ENCODE results near the gene B4GALT6. TPM values are rescaled to one million over a fixed set of nuclear protein-coding genes. Genes with fewer than 3 reads are reported as not detected.

The B4GALT6 gene
- total and polyA plus RNA-seq, 2 of the 8 experiments (the other 6 are each of a cell fraction or from before 2014, with no cell fraction given): 6.3 to 41.5 TPM

DNA sequence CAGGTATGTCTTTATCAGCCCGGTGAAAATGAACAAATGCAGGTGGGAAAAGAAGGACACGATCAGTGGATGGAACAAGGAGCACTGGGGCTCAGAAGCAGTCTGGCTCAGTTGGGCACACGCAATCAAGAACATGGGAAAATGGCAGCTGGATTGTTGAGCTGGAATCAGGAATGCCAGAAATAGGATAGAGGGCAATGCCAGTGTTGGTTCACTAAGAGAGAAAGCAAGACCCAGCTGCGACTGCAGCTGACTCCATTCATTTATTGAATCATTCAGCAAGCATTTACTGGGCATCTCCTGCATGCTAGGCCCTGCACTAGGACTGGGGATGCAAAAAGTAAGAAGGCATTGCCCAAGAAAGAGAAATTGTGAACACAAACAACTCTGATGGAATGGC is 106.3 kb downstream of the B4GALT6 start:
- 93% methylated on average over 4 of the region's 4 CpGs; no CpG with 5 or more reads in 1 of the 2 experiments for WGBS, 2 experiments (ENCODE audit: extremely low coverage in 1 of 2, insufficient coverage in 1 of 2, insufficient read length in 1 of 2, insufficient replicate concordance in 2 of 2, low coverage in 1 of 2, low lambda C conversion rate in 2 of 2, missing lambda C conversion rate in 1 of 2)
- H2BK15ac ChIP-seq (ENCODE audit: low read length): no peak overlapping the region
- H3K14ac ChIP-seq (ENCODE audit: insufficient read length): no peak overlapping the region
- H3K4me1 ChIP-seq (replicated peaks in 1 of 4; ENCODE audit: control insufficient read depth in 3 of 4, insufficient read depth in 4 of 4, low read length in 3 of 4): no peaks in the 10 kb centered on the region
- H3K4me3 ChIP-seq (ENCODE audit: extremely low read depth in 1 of 4, insufficient read depth in 2 of 4, low read depth in 3 of 4, low read length in 4 of 4): no peak overlapping the region
- H3K9me3 ChIP-seq (ENCODE audit: insufficient read depth in 2 of 2, low read depth in 1 of 2, low read length in 1 of 2): no peaks in the 10 kb centered on the region
- no peak overlapping the region for H4K8ac ChIP-seq (ENCODE audit: extremely low read depth, insufficient read depth, low read length)
- no peak overlapping the region for H4K5ac ChIP-seq (ENCODE audit: insufficient read length, low read depth, low read length)
- no peak overlapping the region for H3K56ac ChIP-seq (replicated peaks; ENCODE audit: insufficient read length, low read depth, low read length)
- H2AFZ ChIP-seq (ENCODE audit: low read length): peak overlapping the region; percentile 0; the same call in 1 of the 2 replicates
- H3K79me1 ChIP-seq (ENCODE audit: low read depth, low read length): no peaks in the 10 kb centered on the region
- H3K23me2 ChIP-seq (ENCODE audit: low read depth, low read length): no peaks in the 10 kb centered on the region
- H2AK5ac ChIP-seq (ENCODE audit: low read depth, low read length): no peak overlapping the region
- H3K27ac ChIP-seq (ENCODE audit: low read depth, low read length): no peak overlapping the region
- no peak overlapping the region for H2BK5ac ChIP-seq (ENCODE audit: low read depth, low read length)
- H4K20me1 ChIP-seq (replicated peaks in 1 of 2; ENCODE audit: control insufficient read depth in 1 of 2, insufficient read depth in 2 of 2, low read length in 2 of 2): no peaks in the 10 kb centered on the region
- no peaks in the 10 kb centered on the region for H3K79me2 ChIP-seq (ENCODE audit: control insufficient read depth in 1 of 2, insufficient read depth in 2 of 2, low read length in 2 of 2)
- H2BK12ac ChIP-seq (ENCODE audit: low read depth, low read length): no peak overlapping the region
- no peak overlapping the region for H2BK20ac ChIP-seq (ENCODE audit: low read length)
- H3K4ac ChIP-seq (replicated peaks; ENCODE audit: insufficient read length, low read depth, low read length): no peak overlapping the region
- FAIRE-seq: no peak
- no peak overlapping the region for H3K23ac ChIP-seq (ENCODE audit: insufficient read length)
- CTCF ChIA-PET (ENCODE audit: partially characterized antibody): interaction anchor here (1.0 kb wide), 1 partner anchor 22 kb away, joined by 3 read pairs; no protein-coding TSS in a partner anchor
- H3K27me3 ChIP-seq (replicated peaks in 1 of 4; ENCODE audit: control insufficient read depth in 3 of 4, extremely low read depth in 1 of 4, insufficient read depth in 3 of 4, low read length in 3 of 4): no peaks in the 10 kb centered on the region
- H3K18ac ChIP-seq (ENCODE audit: extremely low read depth, low read length): no peak overlapping the region
- POLR2A ChIA-PET (ENCODE audit: partially characterized antibody): no interaction called here
- no peak overlapping the region for H3K9ac ChIP-seq (replicated peaks in 1 of 4; ENCODE audit: extremely low read depth in 1 of 4, low read depth in 3 of 4, low read length in 3 of 4)
- no peaks in the 10 kb centered on the region for H3K36me3 ChIP-seq (ENCODE audit: control insufficient read depth in 2 of 4, insufficient read depth in 4 of 4, low read length in 3 of 4)
- DNase-seq (ENCODE audit: low read depth in 1 of 2, low spot score in 2 of 2): no peak
- H4K91ac ChIP-seq (replicated peaks; ENCODE audit: insufficient read length, low read length): no peak overlapping the region
- no peak overlapping the region for H3K4me2 ChIP-seq (ENCODE audit: insufficient read depth in 1 of 2, low read depth in 2 of 2, low read length in 2 of 2)
- H2BK120ac ChIP-seq (replicated peaks; ENCODE audit: low read depth, low read length): no peak overlapping the region
- TF ChIP-seq JUND (IDR thresholded peaks at IDR 0.05; ENCODE audit: low read length) (no peak), SIX5 (IDR thresholded peaks at IDR 0.05; ENCODE audit: low read depth, low read length) (no peak), CHD2 (IDR thresholded peaks at IDR 0.05; ENCODE audit: low read length) (no peak), CBX5 (IDR thresholded peaks at IDR 0.05; ENCODE audit: low read depth, low read length) (no peak), KDM5A (IDR thresholded peaks at IDR 0.05; ENCODE audit: low read length) (no peak), TAF1 (IDR thresholded peaks at IDR 0.05; ENCODE audit: low read depth, low read length) (no peak), SP2 (IDR thresholded peaks at IDR 0.05; ENCODE audit: low read length) (no peak), RXRA (IDR thresholded peaks at IDR 0.05; ENCODE audit: insufficient read depth, low read depth, low read length) (no peak), KDM1A (IDR thresholded peaks at IDR 0.05; ENCODE audit: borderline replicate concordance, low read length) (no peak), SIRT6 (IDR thresholded peaks at IDR 0.05; ENCODE audit: low read length) (no peak), NRF1 (IDR thresholded peaks at IDR 0.05; ENCODE audit: low read depth, low read length) (no peak), TCF12 (IDR thresholded peaks at IDR 0.05; ENCODE audit: low read depth, low read length) (no peak), TBP (IDR thresholded peaks at IDR 0.05; ENCODE audit: low read depth, low read length) (no peak), ASH2L (IDR thresholded peaks at IDR 0.05; ENCODE audit: low read length) (no peak), FOSL1 (IDR thresholded peaks at IDR 0.05; ENCODE audit: insufficient read depth, low read depth, low read length) (no peak)

Measured in H1 (cell line).